ENCODE data around the gene MUC6.

- no peak for TF ChIP-seq CTCF (IDR thresholded peaks at IDR 0.05 in 8 of 11, conservative IDR thresholded peaks at IDR 0.05 in 3 of 11)
- no peak for TF ChIP-seq POLR2A (IDR thresholded peaks at IDR 0.05)
- no peak for TF ChIP-seq POLR2AphosphoS5 (IDR thresholded peaks at IDR 0.05)
Observed at GRCh38 chr11:1073851-1074243, 37.3 kb upstream of the MUC6 start.
